Measurements from ENCODE around the gene WRNIP1. TPM values are rescaled to one million over a fixed set of nuclear protein-coding genes. Genes with fewer than 3 reads are reported as not detected.

Gene WRNIP1
- total and polyA plus RNA-seq, 2 of the 13 experiments (the other 11 are each of a cell fraction or from before 2014, with no cell fraction given), result 77.7 to 90.3 TPM

- TF ChIP-seq ZNF251 (CRISPR knock-in tag; IDR thresholded peaks at IDR 0.05) (peak; percentile 26; the same call in 1 of the 2 replicates), KDM5B (CRISPR knock-in tag; IDR thresholded peaks at IDR 0.05; ENCODE audit: borderline replicate concordance) (peak; percentile 94), ADNP (CRISPR knock-in tag; IDR thresholded peaks at IDR 0.05) (no peak), MYC (CRISPR knock-in tag; IDR thresholded peaks at IDR 0.05; ENCODE audit: borderline replicate concordance) (peak; percentile 93), ZFP36 (IDR thresholded peaks at IDR 0.05; ENCODE audit: borderline replicate concordance, low read depth, low read length, partially characterized antibody) (no peak), ZBTB8A (CRISPR knock-in tag; IDR thresholded peaks at IDR 0.05; ENCODE audit: borderline replicate concordance, low read depth) (no peak), TBX3 (IDR thresholded peaks at IDR 0.05; ENCODE audit: borderline replicate concordance) (no peak), SRY (CRISPR knock-in tag; IDR thresholded peaks at IDR 0.05) (peak; percentile 94; the same call in 1 of the 2 replicates), GATAD1 (CRISPR knock-in tag; IDR thresholded peaks at IDR 0.05) (peak; percentile 74), CEBPG (CRISPR knock-in tag; IDR thresholded peaks at IDR 0.05) (no peak), KLF12 (CRISPR knock-in tag; IDR thresholded peaks at IDR 0.05; ENCODE audit: borderline replicate concordance) (peak; percentile 89; the same call in 1 of the 2 replicates), ELF3 (CRISPR knock-in tag; IDR thresholded peaks at IDR 0.05) (peak; percentile 91), ZNF749 (CRISPR knock-in tag; IDR thresholded peaks at IDR 0.05; ENCODE audit: borderline replicate concordance) (peak; percentile 83; the same call in 1 of the 2 replicates)
- TF ChIP-seq, protein P1, sequence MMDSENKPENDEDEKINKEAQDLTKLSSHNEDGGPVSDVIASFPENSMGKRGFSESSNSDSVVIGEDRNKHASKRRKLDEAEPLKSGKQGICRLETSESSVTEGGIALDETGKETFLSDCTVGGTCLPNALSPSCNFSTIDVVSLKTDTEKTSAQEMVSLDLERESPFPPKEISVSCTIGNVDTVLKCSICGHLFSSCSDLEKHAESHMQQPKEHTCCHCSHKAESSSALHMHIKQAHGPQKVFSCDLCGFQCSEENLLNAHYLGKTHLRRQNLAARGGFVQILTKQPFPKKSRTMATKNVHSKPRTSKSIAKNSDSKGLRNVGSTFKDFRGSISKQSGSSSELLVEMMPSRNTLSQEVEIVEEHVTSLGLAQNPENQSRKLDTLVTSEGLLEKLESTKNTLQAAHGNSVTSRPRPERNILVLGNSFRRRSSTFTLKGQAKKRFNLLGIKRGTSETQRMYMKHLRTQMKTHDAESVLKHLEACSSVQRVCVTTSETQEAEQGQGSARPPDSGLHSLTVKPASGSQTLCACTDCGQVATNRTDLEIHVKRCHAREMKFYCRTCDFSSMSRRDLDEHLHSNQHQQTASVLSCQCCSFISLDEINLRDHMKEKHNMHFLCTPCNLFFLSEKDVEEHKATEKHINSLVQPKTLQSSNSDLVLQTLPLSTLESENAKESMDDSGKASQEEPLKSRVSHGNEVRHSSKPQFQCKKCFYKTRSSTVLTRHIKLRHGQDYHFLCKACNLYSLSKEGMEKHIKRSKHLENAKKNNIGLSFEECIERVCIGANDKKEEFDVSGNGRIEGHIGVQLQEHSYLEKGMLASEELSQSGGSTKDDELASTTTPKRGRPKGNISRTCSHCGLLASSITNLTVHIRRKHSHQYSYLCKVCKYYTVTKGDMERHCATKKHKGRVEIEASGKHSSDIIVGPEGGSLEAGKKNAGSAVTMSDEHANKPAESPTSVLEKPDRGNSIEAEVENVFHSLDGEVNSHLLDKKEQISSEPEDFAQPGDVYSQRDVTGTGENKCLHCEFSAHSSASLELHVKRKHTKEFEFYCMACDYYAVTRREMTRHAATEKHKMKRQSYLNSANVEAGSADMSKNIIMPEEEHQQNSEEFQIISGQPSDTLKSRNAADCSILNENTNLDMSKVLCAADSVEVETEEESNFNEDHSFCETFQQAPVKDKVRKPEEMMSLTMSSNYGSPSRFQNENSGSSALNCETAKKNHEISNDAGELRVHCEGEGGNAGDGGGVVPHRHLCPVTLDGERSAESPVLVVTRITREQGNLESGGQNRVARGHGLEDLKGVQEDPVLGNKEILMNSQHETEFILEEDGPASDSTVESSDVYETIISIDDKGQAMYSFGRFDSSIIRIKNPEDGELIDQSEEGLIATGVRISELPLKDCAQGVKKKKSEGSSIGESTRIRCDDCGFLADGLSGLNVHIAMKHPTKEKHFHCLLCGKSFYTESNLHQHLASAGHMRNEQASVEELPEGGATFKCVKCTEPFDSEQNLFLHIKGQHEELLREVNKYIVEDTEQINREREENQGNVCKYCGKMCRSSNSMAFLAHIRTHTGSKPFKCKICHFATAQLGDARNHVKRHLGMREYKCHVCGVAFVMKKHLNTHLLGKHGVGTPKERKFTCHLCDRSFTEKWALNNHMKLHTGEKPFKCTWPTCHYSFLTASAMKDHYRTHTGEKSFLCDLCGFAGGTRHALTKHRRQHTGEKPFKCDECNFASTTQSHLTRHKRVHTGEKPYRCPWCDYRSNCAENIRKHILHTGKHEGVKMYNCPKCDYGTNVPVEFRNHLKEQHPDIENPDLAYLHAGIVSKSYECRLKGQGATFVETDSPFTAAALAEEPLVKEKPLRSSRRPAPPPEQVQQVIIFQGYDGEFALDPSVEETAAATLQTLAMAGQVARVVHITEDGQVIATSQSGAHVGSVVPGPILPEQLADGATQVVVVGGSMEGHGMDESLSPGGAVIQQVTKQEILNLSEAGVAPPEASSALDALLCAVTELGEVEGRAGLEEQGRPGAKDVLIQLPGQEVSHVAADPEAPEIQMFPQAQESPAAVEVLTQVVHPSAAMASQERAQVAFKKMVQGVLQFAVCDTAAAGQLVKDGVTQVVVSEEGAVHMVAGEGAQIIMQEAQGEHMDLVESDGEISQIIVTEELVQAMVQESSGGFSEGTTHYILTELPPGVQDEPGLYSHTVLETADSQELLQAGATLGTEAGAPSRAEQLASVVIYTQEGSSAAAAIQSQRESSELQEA (CRISPR knock-in tag; IDR thresholded peaks at IDR 0.05; ENCODE audit: not compliant biosample characterization), result no peak
- TF ChIP-seq, protein P2, sequence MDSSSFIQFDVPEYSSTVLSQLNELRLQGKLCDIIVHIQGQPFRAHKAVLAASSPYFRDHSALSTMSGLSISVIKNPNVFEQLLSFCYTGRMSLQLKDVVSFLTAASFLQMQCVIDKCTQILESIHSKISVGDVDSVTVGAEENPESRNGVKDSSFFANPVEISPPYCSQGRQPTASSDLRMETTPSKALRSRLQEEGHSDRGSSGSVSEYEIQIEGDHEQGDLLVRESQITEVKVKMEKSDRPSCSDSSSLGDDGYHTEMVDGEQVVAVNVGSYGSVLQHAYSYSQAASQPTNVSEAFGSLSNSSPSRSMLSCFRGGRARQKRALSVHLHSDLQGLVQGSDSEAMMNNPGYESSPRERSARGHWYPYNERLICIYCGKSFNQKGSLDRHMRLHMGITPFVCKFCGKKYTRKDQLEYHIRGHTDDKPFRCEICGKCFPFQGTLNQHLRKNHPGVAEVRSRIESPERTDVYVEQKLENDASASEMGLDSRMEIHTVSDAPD (CRISPR knock-in tag; IDR thresholded peaks at IDR 0.05), result peak; percentile 62; the same call in 1 of the 2 replicates
- TF ChIP-seq, protein P3, sequence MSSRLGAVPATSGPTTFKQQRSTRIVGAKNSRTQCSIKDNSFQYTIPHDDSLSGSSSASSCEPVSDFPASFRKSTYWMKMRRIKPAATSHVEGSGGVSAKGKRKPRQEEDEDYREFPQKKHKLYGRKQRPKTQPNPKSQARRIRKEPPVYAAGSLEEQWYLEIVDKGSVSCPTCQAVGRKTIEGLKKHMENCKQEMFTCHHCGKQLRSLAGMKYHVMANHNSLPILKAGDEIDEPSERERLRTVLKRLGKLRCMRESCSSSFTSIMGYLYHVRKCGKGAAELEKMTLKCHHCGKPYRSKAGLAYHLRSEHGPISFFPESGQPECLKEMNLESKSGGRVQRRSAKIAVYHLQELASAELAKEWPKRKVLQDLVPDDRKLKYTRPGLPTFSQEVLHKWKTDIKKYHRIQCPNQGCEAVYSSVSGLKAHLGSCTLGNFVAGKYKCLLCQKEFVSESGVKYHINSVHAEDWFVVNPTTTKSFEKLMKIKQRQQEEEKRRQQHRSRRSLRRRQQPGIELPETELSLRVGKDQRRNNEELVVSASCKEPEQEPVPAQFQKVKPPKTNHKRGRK (CRISPR knock-in tag; IDR thresholded peaks at IDR 0.05), result no peak
Observed at GRCh38 chr6:2765166-2765895, at the start of gene WRNIP1 (continued).

Measured in HepG2 (cell line).